ENCODE measurements around the gene COX18.

DNA sequence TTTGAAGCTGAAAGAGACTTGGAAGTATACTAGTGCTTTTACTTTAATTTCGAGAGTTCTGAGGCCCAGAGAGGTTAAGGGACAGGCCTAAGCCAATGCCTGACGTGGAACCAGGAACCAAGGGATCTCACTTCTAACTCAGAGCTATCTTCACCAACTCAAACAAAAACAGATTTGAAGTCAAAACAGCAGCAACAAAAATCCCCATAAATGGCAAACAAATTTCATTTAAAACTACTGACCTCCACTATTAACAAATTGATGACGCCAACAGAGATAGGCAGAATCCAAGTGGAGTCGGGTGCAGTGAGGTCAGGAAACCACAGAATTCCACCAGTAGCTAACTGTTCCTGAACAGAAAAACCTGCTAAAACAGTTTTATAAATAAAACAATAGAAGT, 5.0 kb downstream of the COX18 start:
- TF ChIP-seq, protein P1, sequence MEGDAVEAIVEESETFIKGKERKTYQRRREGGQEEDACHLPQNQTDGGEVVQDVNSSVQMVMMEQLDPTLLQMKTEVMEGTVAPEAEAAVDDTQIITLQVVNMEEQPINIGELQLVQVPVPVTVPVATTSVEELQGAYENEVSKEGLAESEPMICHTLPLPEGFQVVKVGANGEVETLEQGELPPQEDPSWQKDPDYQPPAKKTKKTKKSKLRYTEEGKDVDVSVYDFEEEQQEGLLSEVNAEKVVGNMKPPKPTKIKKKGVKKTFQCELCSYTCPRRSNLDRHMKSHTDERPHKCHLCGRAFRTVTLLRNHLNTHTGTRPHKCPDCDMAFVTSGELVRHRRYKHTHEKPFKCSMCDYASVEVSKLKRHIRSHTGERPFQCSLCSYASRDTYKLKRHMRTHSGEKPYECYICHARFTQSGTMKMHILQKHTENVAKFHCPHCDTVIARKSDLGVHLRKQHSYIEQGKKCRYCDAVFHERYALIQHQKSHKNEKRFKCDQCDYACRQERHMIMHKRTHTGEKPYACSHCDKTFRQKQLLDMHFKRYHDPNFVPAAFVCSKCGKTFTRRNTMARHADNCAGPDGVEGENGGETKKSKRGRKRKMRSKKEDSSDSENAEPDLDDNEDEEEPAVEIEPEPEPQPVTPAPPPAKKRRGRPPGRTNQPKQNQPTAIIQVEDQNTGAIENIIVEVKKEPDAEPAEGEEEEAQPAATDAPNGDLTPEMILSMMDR (IDR thresholded peaks at IDR 0.05; ENCODE audit: insufficient read depth, low read length, poor library complexity, severe bottlenecking), result no peak
- TF ChIP-seq EZH2phosphoT487 (conservative IDR thresholded peaks at IDR 0.05; ENCODE audit: low read length), result no peak
